Measurements from ENCODE around the gene STX18.
"Not testable (repeated sequence)": the region's sequence is repeated elsewhere in the genome, so short reads cannot be mapped to it uniquely, and the experiment has no call there.

Gene STX18

GRCh38 chr4:4529392-4529791 lies 12.5 kb downstream of the STX18 start:
- no peak for DNase-seq (ENCODE audit: low read depth, low spot score)
- TF ChIP-seq FOXP2 (optimal IDR thresholded peaks at IDR 0.05; ENCODE audit: control extremely low read depth, extremely low read length, insufficient read depth) (no peak), EZH2 (IDR thresholded peaks at IDR 0.05) (no peak), POLR2AphosphoS5 (IDR thresholded peaks at IDR 0.05; ENCODE audit: borderline replicate concordance, low read depth, low read length) (no peak)
- Histone ChIP-seq H3K9ac (ENCODE audit: insufficient read length) (no peak overlapping the region), H3K4me3 (no peak overlapping the region), H3K36me3 (ENCODE audit: insufficient read depth, low read length) (no peaks in the 10 kb centered on the region), H3K9me3 (ENCODE audit: low read depth, low read length) (no peaks in the 10 kb centered on the region), H3K27ac (no peak overlapping the region)

GRCh38 chr4:4526401-4526800 lies 15.4 kb downstream of the STX18 start:
- Histone ChIP-seq H3K27ac (no peak overlapping the region), H3K36me3 (ENCODE audit: insufficient read depth, low read length) (no peaks in the 10 kb centered on the region), H3K9ac (ENCODE audit: insufficient read length) (no peak overlapping the region), H3K9me3 (ENCODE audit: low read depth, low read length) (no peaks in the 10 kb centered on the region), H3K4me3 (no peak overlapping the region)
- no peak for DNase-seq (ENCODE audit: low read depth, low spot score)
- TF ChIP-seq FOXP2 (optimal IDR thresholded peaks at IDR 0.05; ENCODE audit: control extremely low read depth, extremely low read length, insufficient read depth) (no peak), POLR2AphosphoS5 (IDR thresholded peaks at IDR 0.05; ENCODE audit: borderline replicate concordance, low read depth, low read length) (no peak), EZH2 (IDR thresholded peaks at IDR 0.05) (no peak)

GRCh38 chr4:4524364-4524763 lies 17.5 kb downstream of the STX18 start:
- DNase-seq (ENCODE audit: low read depth, low spot score): no peak
- H3K36me3 ChIP-seq (ENCODE audit: insufficient read depth, low read length): no peaks in the 10 kb centered on the region
- TF ChIP-seq FOXP2 (optimal IDR thresholded peaks at IDR 0.05; ENCODE audit: control extremely low read depth, extremely low read length, insufficient read depth) (no peak), POLR2AphosphoS5 (IDR thresholded peaks at IDR 0.05; ENCODE audit: borderline replicate concordance, low read depth, low read length) (no peak), EZH2 (IDR thresholded peaks at IDR 0.05) (no peak)
- H3K4me3 ChIP-seq: no peak overlapping the region
- no peaks in the 10 kb centered on the region for H3K9me3 ChIP-seq (ENCODE audit: low read depth, low read length)
- no peak overlapping the region for H3K27ac ChIP-seq
- H3K9ac ChIP-seq (ENCODE audit: insufficient read length): no peak overlapping the region

GRCh38 chr4:4521731-4522130 lies 20.1 kb downstream of the STX18 start:
- Histone ChIP-seq H3K9ac (ENCODE audit: insufficient read length) (no peak overlapping the region), H3K36me3 (ENCODE audit: insufficient read depth, low read length) (no peaks in the 10 kb centered on the region), H3K4me3 (no peak overlapping the region), H3K9me3 (ENCODE audit: low read depth, low read length) (no peaks in the 10 kb centered on the region), H3K27ac (no peak overlapping the region)
- no peak for DNase-seq (ENCODE audit: low read depth, low spot score)
- no peak for TF ChIP-seq FOXP2 (optimal IDR thresholded peaks at IDR 0.05; ENCODE audit: control extremely low read depth, extremely low read length, insufficient read depth)
- no peak for TF ChIP-seq EZH2 (IDR thresholded peaks at IDR 0.05)
- TF ChIP-seq POLR2AphosphoS5 (IDR thresholded peaks at IDR 0.05; ENCODE audit: borderline replicate concordance, low read depth, low read length): no peak

GRCh38 chr4:4521136-4521535 lies 20.7 kb downstream of the STX18 start:
- Histone ChIP-seq H3K9me3 (ENCODE audit: low read depth, low read length) (no peaks in the 10 kb centered on the region), H3K9ac (ENCODE audit: insufficient read length) (no peak overlapping the region), H3K27ac (no peak overlapping the region), H3K4me3 (no peak overlapping the region), H3K36me3 (ENCODE audit: insufficient read depth, low read length) (no peaks in the 10 kb centered on the region)
- no peak for DNase-seq (ENCODE audit: low read depth, low spot score)
- TF ChIP-seq EZH2 (IDR thresholded peaks at IDR 0.05) (no peak), FOXP2 (optimal IDR thresholded peaks at IDR 0.05; ENCODE audit: control extremely low read depth, extremely low read length, insufficient read depth) (no peak), POLR2AphosphoS5 (IDR thresholded peaks at IDR 0.05; ENCODE audit: borderline replicate concordance, low read depth, low read length) (no peak)

GRCh38 chr4:4519297-4519894 lies 22.5 kb downstream of the STX18 start:
- Histone ChIP-seq H3K9ac (ENCODE audit: insufficient read length) (no peak overlapping the region), H3K9me3 (ENCODE audit: low read depth, low read length) (no peaks in the 10 kb centered on the region), H3K4me3 (no peak overlapping the region), H3K27ac (no peak overlapping the region), H3K36me3 (ENCODE audit: insufficient read depth, low read length) (no peaks in the 10 kb centered on the region)
- no peak for DNase-seq (ENCODE audit: low read depth, low spot score)
- no peak for TF ChIP-seq POLR2AphosphoS5 (IDR thresholded peaks at IDR 0.05; ENCODE audit: borderline replicate concordance, low read depth, low read length)
- no peak for TF ChIP-seq EZH2 (IDR thresholded peaks at IDR 0.05)
- TF ChIP-seq FOXP2 (optimal IDR thresholded peaks at IDR 0.05; ENCODE audit: control extremely low read depth, extremely low read length, insufficient read depth): no peak

- H3K9ac ChIP-seq (ENCODE audit: insufficient read length): no peak overlapping the region
- DNase-seq (ENCODE audit: low read depth, low spot score): no peak
- no peaks in the 10 kb centered on the region for H3K36me3 ChIP-seq (ENCODE audit: insufficient read depth, low read length)
- no peaks in the 10 kb centered on the region for H3K9me3 ChIP-seq (ENCODE audit: low read depth, low read length)
- H3K4me3 ChIP-seq: no peak overlapping the region
- H3K27ac ChIP-seq: no peak overlapping the region
- TF ChIP-seq EZH2 (IDR thresholded peaks at IDR 0.05) (no peak), POLR2AphosphoS5 (IDR thresholded peaks at IDR 0.05; ENCODE audit: borderline replicate concordance, low read depth, low read length) (no peak), FOXP2 (optimal IDR thresholded peaks at IDR 0.05; ENCODE audit: control extremely low read depth, extremely low read length, insufficient read depth) (no peak)
These were observed 23.1 kb downstream of the STX18 start for GRCh38 chr4:4518747-4519146.

- no peak for DNase-seq (ENCODE audit: low read depth, low spot score)
- no peak overlapping the region for H3K27ac ChIP-seq
- no peak for TF ChIP-seq EZH2 (IDR thresholded peaks at IDR 0.05)
- H3K36me3 ChIP-seq (ENCODE audit: insufficient read depth, low read length): no peaks in the 10 kb centered on the region
- H3K4me3 ChIP-seq: no peak overlapping the region
- no peak overlapping the region for H3K9ac ChIP-seq (ENCODE audit: insufficient read length)
- H3K9me3 ChIP-seq (ENCODE audit: low read depth, low read length): no peaks in the 10 kb centered on the region
These were observed 27.1 kb downstream of the STX18 start for GRCh38 chr4:4514786-4515185.

- DNase-seq (ENCODE audit: low read depth, low spot score): no peak
- no peak overlapping the region for H3K27ac ChIP-seq
- no peak for TF ChIP-seq EZH2 (IDR thresholded peaks at IDR 0.05)
- TF ChIP-seq FOXP2 (optimal IDR thresholded peaks at IDR 0.05; ENCODE audit: control extremely low read depth, extremely low read length, insufficient read depth): no peak
- no peak for TF ChIP-seq POLR2AphosphoS5 (IDR thresholded peaks at IDR 0.05; ENCODE audit: borderline replicate concordance, low read depth, low read length)
- H3K9ac ChIP-seq (ENCODE audit: insufficient read length): no peak overlapping the region
- H3K36me3 ChIP-seq (ENCODE audit: insufficient read depth, low read length): no peaks in the 10 kb centered on the region
- H3K4me3 ChIP-seq: no peak overlapping the region
- no peaks in the 10 kb centered on the region for H3K9me3 ChIP-seq (ENCODE audit: low read depth, low read length)
These were observed 29.6 kb downstream of the STX18 start for GRCh38 chr4:4512282-4512681.

GRCh38 chr4:4510641-4511040 lies 31.2 kb downstream of the STX18 start:
- not testable (repeated sequence) for H3K9me3 ChIP-seq (ENCODE audit: low read depth, low read length); DNase-seq (ENCODE audit: low read depth, low spot score); H3K27ac ChIP-seq

More at GRCh38 chr4:4510641-4511040, 31.2 kb downstream of the STX18 start:
- H3K36me3 ChIP-seq (ENCODE audit: insufficient read depth, low read length); H3K4me3 ChIP-seq; H3K9ac ChIP-seq (ENCODE audit: insufficient read length): not testable (repeated sequence)
